ENCODE measurements around the gene HS3ST3A1. TPM values are rescaled to one million over a fixed set of nuclear protein-coding genes. Genes with fewer than 3 reads are reported as not detected.

Gene HS3ST3A1
- total RNA-seq, 1 experiment from 2014 or later, result 3.4 TPM

GRCh38 chr17:13643180-13643579 is 41.5 kb upstream of the HS3ST3A1 start:
- Histone ChIP-seq H3K4me1 (ENCODE audit: insufficient read depth, low read length) (peaks cover 10% of the 10 kb centered on the region; the same call in 1 of the 2 replicates), H3K23me2 (ENCODE audit: insufficient read length, low read depth, low read length, poor library complexity, severe bottlenecking) (no peaks in the 10 kb centered on the region), H2BK12ac (ENCODE audit: insufficient read length, low read depth, low read length) (no peak overlapping the region), H2AFZ (ENCODE audit: low read length) (no peak overlapping the region), H3K9ac (ENCODE audit: extremely low read depth, insufficient read length, low read length) (no peak overlapping the region), H3K4me2 (ENCODE audit: insufficient read depth, insufficient read length, low read length) (no peak overlapping the region), H2BK15ac (ENCODE audit: low read depth, low read length) (no peak overlapping the region), H4K8ac (replicated peaks; ENCODE audit: insufficient read length, low read depth, low read length) (no peak overlapping the region), H3K56ac (ENCODE audit: insufficient read length, low read depth, low read length) (no peak overlapping the region), H2BK120ac (ENCODE audit: low read depth, low read length, poor library complexity, severe bottlenecking) (no peak overlapping the region), H3K79me1 (ENCODE audit: insufficient read depth, low read depth, low read length, poor library complexity, severe bottlenecking) (no peaks in the 10 kb centered on the region), H2BK5ac (ENCODE audit: insufficient read length, low read length) (no peak overlapping the region), H2AK5ac (ENCODE audit: insufficient read length, low read length) (no peak overlapping the region), H3K27ac (ENCODE audit: insufficient read length, low read depth, low read length) (no peak overlapping the region), H3K14ac (ENCODE audit: insufficient read depth, low read length) (no peak overlapping the region), H3K27me3 (ENCODE audit: insufficient read depth, low read length) (no peaks in the 10 kb centered on the region), H3K9me3 (ENCODE audit: control insufficient read depth, low read depth, low read length) (no peaks in the 10 kb centered on the region), H3K18ac (ENCODE audit: insufficient read length, low read depth, low read length) (no peak overlapping the region), H4K20me1 (ENCODE audit: control insufficient read depth, insufficient read depth, insufficient read length) (no peaks in the 10 kb centered on the region), H2BK20ac (ENCODE audit: low read depth, low read length, poor library complexity, severe bottlenecking) (no peak overlapping the region), H3K79me2 (ENCODE audit: insufficient read depth, low read length) (no peaks in the 10 kb centered on the region), H3K23ac (ENCODE audit: insufficient read length, low read depth, low read length) (no peak overlapping the region), H3K4ac (ENCODE audit: low read depth, low read length) (no peak overlapping the region), H4K5ac (ENCODE audit: insufficient read length, low read depth, low read length) (no peak overlapping the region), H4K91ac (ENCODE audit: insufficient read length, low read depth, low read length) (no peak overlapping the region), H3T11ph (ENCODE audit: low read length) (no peak overlapping the region)
- no peak for TF ChIP-seq CTCF (conservative IDR thresholded peaks at IDR 0.05)
- Mint-ChIP-seq H3K36me3 (ENCODE audit: insufficient read depth in 1 of 3, low read depth in 3 of 3) (no peaks in the 10 kb centered on the region), H3K27me3 (ENCODE audit: low read depth) (no peaks in the 10 kb centered on the region), H3K4me1 (peaks cover 35 to 44% of the 10 kb centered on the region in 2 experiments), H3K9me3 (no peaks in the 10 kb centered on the region), H3K27ac (peak overlapping the region in 2 of 3 experiments; percentile 18 to 52; a peak in 1 of 7 replicates), H3K4me3 (peak overlapping the region in 1 of 2 experiments; percentile 36; a peak in 2 of 5 replicates)
- WGBS (ENCODE audit: extremely low coverage, insufficient read length, low lambda C conversion rate), result no CpG with 5 or more reads among the region's 2 CpGs
- DNase-seq, result peak; percentile 35
